DND-41 (cell line): ENCODE results near the gene CDHR2.
A peak's percentile ranks its signal among the peaks of the same experiment; 100 is the strongest.

ENCODE experiments used
- ATAC-seq: fragments of 200-7000 bp; cut with Tn5 transposase; 3 replicates; pipeline ENCODE4 v1.9.1; 2021; ENCODE audit warnings: low read depth; ENCODE audit not compliant: insufficient read depth
- DNase-seq: peaks from one replicate; pipeline ENCODE4 v3.0.0-alpha.2; 2020
- H2AFZ ChIP-seq: 2 replicates; pipeline ENCODE4 v1.6.0; 2012; ENCODE audit warnings: low read depth, low read length
- H3K27ac ChIP-seq: 2 replicates; pipeline ENCODE4 v1.5.1; 2012; ENCODE audit warnings: low read length, inconsistent platforms
- H3K27me3 ChIP-seq: fragments of 200-600 bp; sonication (generic); 2 replicates; pipeline ENCODE4 v1.6.0; 2012; ENCODE audit warnings: low read length, mild to moderate bottlenecking, inconsistent platforms; ENCODE audit not compliant: insufficient read depth, poor library complexity
- H3K36me3 ChIP-seq: 2 replicates; pipeline ENCODE4 v1.5.1; 2012; ENCODE audit warnings: low read length, inconsistent platforms; ENCODE audit not compliant: insufficient read depth
- H3K4me1 ChIP-seq: 2 replicates; pipeline ENCODE4 v1.5.1; 2012; ENCODE audit warnings: mild to moderate bottlenecking, low read length; ENCODE audit not compliant: insufficient read depth
- H3K4me2 ChIP-seq: 2 replicates; pipeline ENCODE4 v1.6.0; 2012; ENCODE audit warnings: mild to moderate bottlenecking, moderate library complexity, low read length, inconsistent platforms; ENCODE audit not compliant: insufficient read depth
- H3K4me3 ChIP-seq, 2 experiments: fragments of 200-600 bp in 1 of 2; shearing (Covaris generic) in 1 of 2; 2 replicates each; pipeline ENCODE4 v1.5.1; 2012 to 2016; ENCODE audit warnings: inconsistent platforms in 2 of 2, low read length in 2 of 2, mild to moderate bottlenecking in 2 of 2, low read depth in 1 of 2, moderate library complexity in 1 of 2
- H3K79me2 ChIP-seq: 2 replicates; pipeline ENCODE4 v1.6.0; 2012; ENCODE audit warnings: low read length, inconsistent platforms; ENCODE audit not compliant: insufficient read depth
- H3K9ac ChIP-seq: 2 replicates; pipeline ENCODE4 v1.6.0; 2012; ENCODE audit warnings: low read depth, mild to moderate bottlenecking, inconsistent platforms, low read length, moderate library complexity
- H3K9me3 ChIP-seq: 2 replicates; pipeline ENCODE4 v1.5.1; 2012; ENCODE audit warnings: low read length, moderate library complexity, mild to moderate bottlenecking, inconsistent platforms; ENCODE audit not compliant: insufficient read depth, severe bottlenecking
- H4K20me1 ChIP-seq: 2 replicates; pipeline ENCODE4 v1.6.0; 2012; ENCODE audit warnings: low read length; ENCODE audit not compliant: insufficient read depth
- EZH2 ChIP-seq: IDR thresholded peaks from 3 replicates; pipeline ENCODE4 v1.6.1; 2012; ENCODE audit warnings: borderline replicate concordance, low read depth, mild to moderate bottlenecking, moderate library complexity, low read length, inconsistent platforms; ENCODE audit not compliant: severe bottlenecking
- TF ChIP-seq, protein P1 (sequence below): IDR thresholded peaks from 2 replicates; pipeline ENCODE4 v1.5.1; 2012; ENCODE audit warnings: borderline replicate concordance, low read length, moderate library complexity, mild to moderate bottlenecking; ENCODE audit not compliant: poor library complexity, severe bottlenecking; ENCODE audit errors: extremely low read depth

CDHR2 gene

DNA sequence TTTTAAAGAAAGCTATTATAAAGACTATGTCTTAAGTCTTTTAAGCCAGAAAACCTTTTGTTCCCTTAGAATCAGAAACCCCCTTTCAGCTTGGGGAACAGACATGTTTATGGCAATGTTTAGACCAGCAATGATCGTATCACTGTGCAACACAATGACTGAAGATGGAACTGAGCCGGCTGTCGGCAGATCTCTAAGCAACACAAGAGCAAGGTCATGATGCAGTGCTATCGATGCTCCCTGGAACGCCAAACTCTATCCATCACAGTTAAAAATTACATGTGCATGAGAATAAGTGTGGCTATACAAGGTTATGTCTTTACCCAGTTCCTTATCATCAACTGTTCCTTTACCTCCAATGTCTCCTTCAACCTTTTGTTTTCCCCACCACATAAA lies 10.2 kb upstream of the CDHR2 start:
- no peak overlapping the region for H3K4me3 ChIP-seq
- DNase-seq (no peak), ATAC-seq (no peak)
- H3K4me2 ChIP-seq, result no peak overlapping the region
- H4K20me1 ChIP-seq, result peaks cover 16% of the 10 kb centered on the region
- TF ChIP-seq, protein P1, sequence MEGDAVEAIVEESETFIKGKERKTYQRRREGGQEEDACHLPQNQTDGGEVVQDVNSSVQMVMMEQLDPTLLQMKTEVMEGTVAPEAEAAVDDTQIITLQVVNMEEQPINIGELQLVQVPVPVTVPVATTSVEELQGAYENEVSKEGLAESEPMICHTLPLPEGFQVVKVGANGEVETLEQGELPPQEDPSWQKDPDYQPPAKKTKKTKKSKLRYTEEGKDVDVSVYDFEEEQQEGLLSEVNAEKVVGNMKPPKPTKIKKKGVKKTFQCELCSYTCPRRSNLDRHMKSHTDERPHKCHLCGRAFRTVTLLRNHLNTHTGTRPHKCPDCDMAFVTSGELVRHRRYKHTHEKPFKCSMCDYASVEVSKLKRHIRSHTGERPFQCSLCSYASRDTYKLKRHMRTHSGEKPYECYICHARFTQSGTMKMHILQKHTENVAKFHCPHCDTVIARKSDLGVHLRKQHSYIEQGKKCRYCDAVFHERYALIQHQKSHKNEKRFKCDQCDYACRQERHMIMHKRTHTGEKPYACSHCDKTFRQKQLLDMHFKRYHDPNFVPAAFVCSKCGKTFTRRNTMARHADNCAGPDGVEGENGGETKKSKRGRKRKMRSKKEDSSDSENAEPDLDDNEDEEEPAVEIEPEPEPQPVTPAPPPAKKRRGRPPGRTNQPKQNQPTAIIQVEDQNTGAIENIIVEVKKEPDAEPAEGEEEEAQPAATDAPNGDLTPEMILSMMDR, result no peak
- no peaks in the 10 kb centered on the region for H3K9me3 ChIP-seq
- peaks cover 30% of the 10 kb centered on the region for H3K79me2 ChIP-seq
- H3K27me3 ChIP-seq, result peaks cover 3% of the 10 kb centered on the region
- peaks cover 64% of the 10 kb centered on the region for H3K4me1 ChIP-seq
- H3K27ac ChIP-seq, result no peak overlapping the region
- H2AFZ ChIP-seq, result no peak overlapping the region
- no peak overlapping the region for H3K9ac ChIP-seq
- H3K36me3 ChIP-seq, result peaks cover 17% of the 10 kb centered on the region

DNA sequence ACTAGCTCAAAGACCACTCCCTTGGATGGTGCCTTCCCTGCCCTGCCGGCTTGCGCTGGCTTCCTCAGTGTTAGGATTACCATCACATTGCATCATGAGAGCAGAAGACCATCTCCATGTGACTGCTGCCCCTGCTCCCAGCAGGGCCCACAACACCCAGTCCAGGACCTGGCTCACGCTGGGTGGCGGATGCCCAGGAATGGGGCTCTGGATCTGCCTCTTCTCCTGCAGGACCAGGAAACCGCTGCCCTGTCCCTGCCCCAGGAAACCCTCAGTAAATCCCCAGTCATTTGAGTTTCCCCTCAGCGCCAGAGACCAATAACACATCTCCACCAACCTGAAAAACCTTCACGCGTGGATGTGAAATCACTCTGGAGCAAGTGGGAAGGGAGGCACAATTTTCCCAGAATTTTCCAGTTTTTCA lies 8.7 kb upstream of the CDHR2 start:
- no peak for ATAC-seq
- Histone ChIP-seq H3K4me1 (peaks cover 59% of the 10 kb centered on the region), H3K9ac (peak overlapping the region; percentile 70; the same call in 1 of the 2 replicates), H3K36me3 (peaks cover 9% of the 10 kb centered on the region; the same call in 1 of the 2 replicates), H3K9me3 (no peaks in the 10 kb centered on the region), H3K27ac (peak overlapping the region; percentile 61; the same call in 1 of the 2 replicates), H3K79me2 (peaks cover 15% of the 10 kb centered on the region), H3K4me2 (no peak overlapping the region), H2AFZ (no peak overlapping the region), H4K20me1 (peaks cover 3% of the 10 kb centered on the region; the same call in 1 of the 2 replicates), H3K27me3 (peaks cover 5% of the 10 kb centered on the region), H3K4me3 (no peak overlapping the region)
- DNase-seq, result no peak
- TF ChIP-seq, protein P1, result no peak
- no peak for TF ChIP-seq EZH2

DNA sequence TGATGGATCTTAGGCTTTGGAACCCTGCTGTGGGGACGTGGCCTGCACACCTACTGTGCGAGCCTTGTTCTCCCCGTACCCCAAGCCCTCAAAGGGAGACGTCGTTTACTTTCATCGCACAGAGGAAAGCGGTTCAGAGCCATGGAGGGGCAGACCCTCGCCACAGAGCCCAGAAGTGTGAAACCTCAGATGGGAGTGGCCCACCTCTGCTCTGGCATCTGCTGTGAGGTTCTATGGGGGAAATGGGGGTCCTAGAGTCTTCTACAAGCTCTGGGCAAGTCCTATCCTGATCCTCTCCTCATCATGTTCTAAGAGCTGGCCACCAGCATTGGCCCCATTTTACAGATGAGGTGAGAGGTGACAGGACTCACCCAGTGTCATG lies 8.2 kb upstream of the CDHR2 start:
- Histone ChIP-seq H3K36me3 (peaks cover 4% of the 10 kb centered on the region; the same call in 1 of the 2 replicates), H3K4me1 (peaks cover 56% of the 10 kb centered on the region), H3K79me2 (peaks cover 11% of the 10 kb centered on the region), H3K9ac (peak overlapping the region; percentile 70), H3K4me2 (peak overlapping the region; percentile 89), H4K20me1 (no peaks in the 10 kb centered on the region; the same call in 1 of the 2 replicates), H3K27me3 (peaks cover 8% of the 10 kb centered on the region), H3K27ac (peak overlapping the region; percentile 61), H2AFZ (peak overlapping the region; percentile 54; the same call in 1 of the 2 replicates), H3K4me3 (peak overlapping the region in 1 of 2 experiments; percentile 84; a peak in 1 of 4 replicates), H3K9me3 (no peaks in the 10 kb centered on the region)
- ATAC-seq, result no peak
- peak; percentile 42 for DNase-seq
- no peak for TF ChIP-seq EZH2
- TF ChIP-seq, protein P1, result no peak
